Esophagus muscularis mucosa (tissue), 4 donors: ENCODE measurements around the gene ADCY3. TPM values are rescaled to one million over a fixed set of nuclear protein-coding genes. Genes with fewer than 3 reads are reported as not detected.

Experiments used
- DNase-seq: peaks from one replicate; pipeline ENCODE4 v3.0.0-alpha.2; 2017; ENCODE audit errors: extremely low spot score
- H3K27ac ChIP-seq, 4 donors: fragments of 200-600 bp; sonication (generic); replicated peaks in 1 of 4; 1 replicate in 3 of 4; 2 replicates in 1 of 4; pipeline ENCODE4 v1.5.1; 2016 to 2019; ENCODE audit warnings: mild to moderate bottlenecking in 1 of 4
- H3K27me3 ChIP-seq, 4 donors: fragments of 200-600 bp; sonication (generic); one replicate each; pipeline versions ENCODE4 v1.5.1 to v1.6.0; 2016 to 2019
- H3K36me3 ChIP-seq, 4 donors: fragments of 200-600 bp; sonication (generic); one replicate each; pipeline ENCODE4 v1.5.1; 2016 to 2019
- H3K4me1 ChIP-seq, 4 donors: fragments of 200-600 bp; sonication (generic); one replicate each; pipeline ENCODE4 v1.5.1; 2016 to 2019
- H3K4me3 ChIP-seq, 4 donors: fragments of 200-600 bp; sonication (generic); 1 replicate in 2 of 4; 2 replicates in 2 of 4; pipeline ENCODE4 v1.5.1; 2016 to 2019; ENCODE audit warnings: mild to moderate bottlenecking in 4 of 4, moderate library complexity in 1 of 4
- H3K9me3 ChIP-seq, 4 donors: fragments of 200-600 bp; sonication (generic); 1 replicate in 3 of 4; 2 replicates in 1 of 4; pipeline ENCODE4 v1.5.1; 2016 to 2019
- EP300 ChIP-seq: sonication (generic); formaldehyde crosslinking; IDR thresholded peaks from one replicate; pipeline ENCODE4 v1.6.1; 2017; ENCODE audit warnings: antibody characterized with exemption
- POLR2A ChIP-seq: fragments of 450-650 bp; IDR thresholded peaks from one replicate; pipeline ENCODE4 v1.6.1; 2017; ENCODE audit warnings: antibody characterized with exemption, moderate library complexity, mild to moderate bottlenecking, low read depth
- POLR2AphosphoS5 ChIP-seq, 2 donors: sonication (generic); formaldehyde crosslinking; IDR thresholded peaks; one replicate each; pipeline ENCODE4 v1.6.1; 2017; ENCODE audit warnings: antibody characterized with exemption in 2 of 2
- WGBS: methylation state at CpG from one replicate; pipeline ENCODE4 v1.1.5; 2018; 5-methylcytosine and 5-hydroxymethylcytosine counted together
- intact Hi-C: fragments of 100-400 bp; cut with DNase I; formaldehyde crosslinking; loops from one replicate; pipeline ENCODE4 v1.15.1; 2023
- total RNA-seq, 4 donors: library from RNA; depleted of rRNA; stranded (reverse); fragments of >200 nt; gene quantifications; one replicate each; pipeline versions ENCODE4 v1.1.0 to v1.2.1, GENCODE V29; 2016
- TF ChIP-seq, protein P1 (sequence below), 3 experiments: fragments of 200-600 bp in 2 of 3; fragments of 450-650 bp in 1 of 3; sonication (generic) in 2 of 3; IDR thresholded peaks; one replicate each; pipeline ENCODE4 v1.5.1; 2017 to 2019; ENCODE audit warnings: antibody characterized with exemption in 3 of 3, mild to moderate bottlenecking in 2 of 3, moderate library complexity in 1 of 3

ADCY3 gene
- total RNA-seq, 4 donors from 2014 or later: 21.2 to 70.6 (median 53.8) TPM

DNA sequence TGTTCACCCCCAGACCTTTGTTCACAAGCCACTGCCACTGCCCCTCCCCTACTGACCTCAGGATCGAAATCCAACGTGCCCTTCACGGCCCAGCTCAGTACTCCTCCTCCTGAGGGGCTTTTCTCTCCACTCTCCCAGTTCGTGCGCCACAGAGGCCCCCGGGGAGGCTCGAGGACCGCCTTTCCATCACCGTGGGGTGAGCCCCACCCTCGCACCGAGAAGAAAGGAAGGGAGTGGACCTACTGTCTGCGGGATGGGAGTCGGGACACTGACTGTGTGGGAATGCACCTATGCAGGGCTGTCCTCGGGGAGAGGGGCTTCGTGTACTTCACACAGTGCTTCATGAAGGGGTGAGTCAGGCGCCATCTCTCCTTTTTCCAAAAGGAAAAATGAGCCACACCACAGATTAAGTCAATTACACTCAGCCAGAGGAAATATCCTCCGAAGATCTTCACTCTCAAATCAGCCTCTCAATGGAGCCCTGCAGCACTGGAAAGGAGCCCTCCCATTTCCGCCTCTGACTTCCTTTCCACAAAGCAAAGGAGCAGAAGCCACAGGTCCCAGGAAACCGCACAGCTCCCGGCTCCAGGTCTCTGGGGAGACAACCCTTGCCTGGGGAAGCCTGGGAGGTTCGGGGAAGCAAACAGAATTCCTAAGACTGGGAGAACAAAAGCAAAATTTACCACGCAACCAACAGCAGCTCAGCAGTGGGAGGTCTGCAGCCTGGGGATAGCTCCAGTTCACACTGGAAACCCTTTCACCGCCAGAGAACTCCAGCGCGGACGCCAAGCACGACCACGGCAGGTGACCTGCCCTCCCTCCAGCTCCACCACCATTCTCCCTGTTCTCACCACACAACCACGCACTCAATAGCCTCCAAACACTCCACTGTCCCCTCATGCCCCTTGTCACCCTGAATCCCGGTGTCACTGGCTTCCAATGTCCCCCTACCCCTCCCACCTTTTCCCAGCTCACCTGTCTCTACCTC is 21.6 kb downstream of the ADCY3 start:
- no peaks in the 10 kb centered on the region for H3K36me3 ChIP-seq
- intact Hi-C loops: no loop called here
- H3K27me3 ChIP-seq: no peaks in the 10 kb centered on the region
- peaks cover 0 to 20% (median 6%) of the 10 kb centered on the region in 4 donors for H3K9me3 ChIP-seq
- WGBS: 90% methylated on average over 30 of the region's 30 CpGs
- no peak overlapping the region for H3K27ac ChIP-seq
- no peak overlapping the region for H3K4me3 ChIP-seq
- H3K4me1 ChIP-seq: no peaks in the 10 kb centered on the region
- no peak for DNase-seq
- TF ChIP-seq EP300 (no peak), POLR2AphosphoS5 (IDR thresholded peaks at IDR 0.05) (no peak)

DNA sequence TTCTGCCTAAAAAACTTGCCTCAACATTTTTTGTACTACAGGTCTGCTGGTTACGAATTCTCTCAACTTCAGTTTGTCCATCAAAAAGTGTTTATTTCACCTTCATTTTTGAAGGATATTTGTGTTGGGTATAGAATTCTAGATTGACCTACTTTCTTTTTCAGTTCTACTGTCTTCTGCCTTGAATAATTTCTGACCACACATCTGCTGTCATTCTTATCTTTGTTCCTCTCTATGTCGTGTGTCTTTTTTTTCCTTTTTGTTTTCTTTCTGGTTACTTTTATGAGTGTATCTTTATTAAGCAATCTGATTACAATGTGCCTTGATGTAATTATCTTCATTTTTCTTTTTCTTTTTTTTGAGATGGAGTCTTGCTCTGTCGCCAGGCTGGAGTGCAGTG is 25.3 kb downstream of the ADCY3 start:
- 94% methylated on average over 3 of the region's 3 CpGs for WGBS

DNA sequence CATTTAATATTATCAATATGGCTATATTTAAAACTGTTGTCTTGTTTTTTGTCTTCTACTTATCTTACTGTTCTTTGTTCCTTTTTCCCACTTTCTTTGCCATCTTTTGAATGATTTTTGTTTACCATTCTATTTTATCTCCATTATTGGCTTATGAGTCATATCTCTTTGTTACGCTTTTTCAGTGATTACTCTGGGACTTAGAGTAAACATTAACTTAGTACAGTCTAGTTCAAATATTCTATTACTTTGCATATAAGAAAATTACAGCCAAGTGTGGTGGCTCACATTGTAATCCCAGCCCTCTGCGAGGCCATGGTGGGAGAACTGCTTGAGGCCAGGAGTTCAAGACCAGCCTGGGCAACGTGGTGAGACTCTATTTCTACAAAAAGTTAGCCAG is 26.1 kb downstream of the ADCY3 start:
- no peak for DNase-seq
- intact Hi-C loops: no loop called here
- H3K36me3 ChIP-seq: no peaks in the 10 kb centered on the region
- no peak overlapping the region for H3K27ac ChIP-seq
- H3K27me3 ChIP-seq: no peaks in the 10 kb centered on the region
- TF ChIP-seq, protein P1, sequence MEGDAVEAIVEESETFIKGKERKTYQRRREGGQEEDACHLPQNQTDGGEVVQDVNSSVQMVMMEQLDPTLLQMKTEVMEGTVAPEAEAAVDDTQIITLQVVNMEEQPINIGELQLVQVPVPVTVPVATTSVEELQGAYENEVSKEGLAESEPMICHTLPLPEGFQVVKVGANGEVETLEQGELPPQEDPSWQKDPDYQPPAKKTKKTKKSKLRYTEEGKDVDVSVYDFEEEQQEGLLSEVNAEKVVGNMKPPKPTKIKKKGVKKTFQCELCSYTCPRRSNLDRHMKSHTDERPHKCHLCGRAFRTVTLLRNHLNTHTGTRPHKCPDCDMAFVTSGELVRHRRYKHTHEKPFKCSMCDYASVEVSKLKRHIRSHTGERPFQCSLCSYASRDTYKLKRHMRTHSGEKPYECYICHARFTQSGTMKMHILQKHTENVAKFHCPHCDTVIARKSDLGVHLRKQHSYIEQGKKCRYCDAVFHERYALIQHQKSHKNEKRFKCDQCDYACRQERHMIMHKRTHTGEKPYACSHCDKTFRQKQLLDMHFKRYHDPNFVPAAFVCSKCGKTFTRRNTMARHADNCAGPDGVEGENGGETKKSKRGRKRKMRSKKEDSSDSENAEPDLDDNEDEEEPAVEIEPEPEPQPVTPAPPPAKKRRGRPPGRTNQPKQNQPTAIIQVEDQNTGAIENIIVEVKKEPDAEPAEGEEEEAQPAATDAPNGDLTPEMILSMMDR (IDR thresholded peaks at IDR 0.05): no peak
- TF ChIP-seq EP300 (no peak), POLR2A (no peak), POLR2AphosphoS5 (IDR thresholded peaks at IDR 0.05) (no peak)
- no peak overlapping the region for H3K4me3 ChIP-seq
- WGBS: 88% methylated on average over 3 of the region's 3 CpGs
- peaks cover 0 to 20% (median 9%) of the 10 kb centered on the region in 4 donors for H3K9me3 ChIP-seq
- H3K4me1 ChIP-seq: no peaks in the 10 kb centered on the region

More for the DNA sequence above, 25.3 kb downstream of the ADCY3 start:
- intact Hi-C loops: no loop called here
- Histone ChIP-seq H3K27ac (no peak overlapping the region), H3K4me1 (no peaks in the 10 kb centered on the region), H3K4me3 (no peak overlapping the region), H3K9me3 (peaks cover 0 to 20% (median 9%) of the 10 kb centered on the region in 4 donors), H3K27me3 (no peaks in the 10 kb centered on the region), H3K36me3 (no peaks in the 10 kb centered on the region)
- no peak for DNase-seq
- TF ChIP-seq, protein P1 (IDR thresholded peaks at IDR 0.05): no peak
- no peak for TF ChIP-seq POLR2A

DNA sequence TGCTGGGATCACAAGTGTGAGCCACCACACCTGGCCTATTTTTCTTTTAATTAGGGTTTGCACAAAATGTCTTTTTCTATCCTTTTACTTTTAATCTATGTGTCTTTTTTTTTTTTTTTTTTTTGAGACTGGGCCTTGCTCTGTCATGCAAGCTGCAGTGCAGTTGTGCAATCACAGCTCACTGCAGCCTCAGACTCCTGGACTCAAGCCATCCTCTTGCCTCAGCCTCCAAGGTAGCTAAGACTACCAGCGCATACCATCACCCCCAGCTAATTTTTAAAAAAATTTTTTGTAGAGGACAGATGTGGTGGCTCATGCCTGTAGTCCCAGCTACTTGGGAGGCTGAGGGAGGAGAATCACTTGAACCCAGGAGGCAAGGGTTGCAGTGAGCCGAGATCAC is 27.1 kb downstream of the ADCY3 start:
- 100% methylated on average over 2 of the region's 2 CpGs for WGBS
- DNase-seq: no peak
- no peaks in the 10 kb centered on the region for H3K27me3 ChIP-seq
- intact Hi-C loops: no loop called here
- no peak overlapping the region for H3K4me3 ChIP-seq
- peaks cover 0 to 20% (median 9%) of the 10 kb centered on the region in 4 donors for H3K9me3 ChIP-seq
- no peaks in the 10 kb centered on the region for H3K4me1 ChIP-seq
- H3K27ac ChIP-seq: no peak overlapping the region
- H3K36me3 ChIP-seq: no peaks in the 10 kb centered on the region
- TF ChIP-seq, protein P1 (IDR thresholded peaks at IDR 0.05): no peak
- TF ChIP-seq POLR2A (no peak), EP300 (no peak), POLR2AphosphoS5 (IDR thresholded peaks at IDR 0.05) (no peak)

DNA sequence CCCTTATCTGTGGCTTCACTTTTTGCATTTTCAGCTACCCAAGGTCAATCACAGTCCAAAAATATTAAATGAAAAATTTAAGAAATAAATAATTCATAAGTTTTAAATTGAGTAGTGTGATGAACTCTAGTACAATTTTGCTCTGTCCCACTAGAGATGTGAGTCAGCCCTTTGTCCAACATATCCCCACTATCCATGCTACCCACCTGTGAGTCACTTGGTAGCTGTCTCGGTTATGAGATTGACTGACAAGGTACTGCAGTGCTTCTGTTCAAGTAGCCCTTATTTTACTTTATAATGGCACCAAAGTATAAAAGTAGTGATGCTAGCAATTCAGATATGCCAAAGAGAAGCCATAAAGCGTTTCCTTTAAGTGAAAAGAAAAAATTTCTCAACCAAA is 28.8 kb downstream of the ADCY3 start:
- no peak for TF ChIP-seq POLR2A
- no peak for TF ChIP-seq EP300
- TF ChIP-seq POLR2AphosphoS5 (IDR thresholded peaks at IDR 0.05): no peak
- TF ChIP-seq, protein P1 (IDR thresholded peaks at IDR 0.05): no peak
- H3K27me3 ChIP-seq: no peaks in the 10 kb centered on the region
- H3K9me3 ChIP-seq: peaks cover 0 to 20% (median 9%) of the 10 kb centered on the region in 4 donors
- WGBS: 95% methylated on average over 2 of the region's 2 CpGs
- no peak overlapping the region for H3K4me3 ChIP-seq
- no peak for DNase-seq
- peaks cover 0 to 7% (median 0%) of the 10 kb centered on the region in 4 donors for H3K36me3 ChIP-seq
- no peak overlapping the region for H3K27ac ChIP-seq
- H3K4me1 ChIP-seq: peaks cover 0 to 6% (median 3%) of the 10 kb centered on the region in 4 donors
- intact Hi-C loops: no loop called here
